Eye (tissue), 1 donor: ENCODE measurements around the gene TMEM39B.
"Not testable (repeated sequence)": the region's sequence is repeated elsewhere in the genome, so short reads cannot be mapped to it uniquely, and the experiment has no call there.

ENCODE experiments used
- DNase-seq: peaks from one replicate; pipeline ENCODE4 v3.0.0-alpha.2; 2015

Gene TMEM39B

GRCh38 chr1:32113436-32113835, 40.7 kb downstream of the TMEM39B start:
- not testable (repeated sequence) for DNase-seq

DNA sequence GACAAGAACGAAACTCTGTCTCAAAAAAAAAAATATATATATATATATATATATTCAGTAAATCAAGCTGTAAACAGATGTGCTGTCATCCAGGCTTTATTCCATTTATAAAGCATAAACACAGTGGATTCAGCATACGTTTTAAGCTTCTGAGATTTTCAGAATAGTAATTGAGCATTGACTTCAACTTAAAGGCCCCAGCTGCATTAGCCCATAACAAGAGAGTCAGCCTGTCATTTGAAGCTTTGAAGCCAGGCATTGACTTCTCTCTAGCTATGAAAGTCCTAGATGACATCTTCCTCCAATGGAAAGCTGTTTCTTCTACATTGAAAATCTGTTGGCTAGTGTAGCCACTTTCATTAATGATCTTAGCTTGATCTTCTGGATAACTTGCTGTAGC, 41.7 kb downstream of the TMEM39B start:
- DNase-seq = no peak

- DNase-seq = no peak
These were observed 42.8 kb downstream of the TMEM39B start for GRCh38 chr1:32115496-32115895.

GRCh38 chr1:32116531-32116930, 43.8 kb downstream of the TMEM39B start:
- no peak for DNase-seq

DNA sequence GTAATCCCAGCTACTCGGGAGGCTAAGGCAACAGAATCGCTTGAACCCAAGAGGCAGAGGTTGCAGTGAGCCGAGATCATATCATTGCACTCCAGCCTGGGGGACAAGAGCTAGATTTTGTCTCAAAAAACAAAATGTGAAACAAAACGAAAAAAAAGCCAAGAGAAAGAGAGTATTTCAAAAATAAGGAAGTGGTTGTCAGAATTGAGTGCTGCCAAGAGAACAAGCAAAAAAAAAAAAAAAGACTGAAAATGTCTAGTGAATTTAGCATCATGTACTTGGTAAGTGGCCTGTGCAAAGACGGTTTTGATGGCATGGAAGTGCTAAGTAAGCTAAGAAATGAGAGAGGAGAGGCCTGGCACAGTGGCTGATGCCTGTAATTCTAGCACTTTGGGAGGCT, 49.4 kb downstream of the TMEM39B start:
- no peak for DNase-seq

DNA sequence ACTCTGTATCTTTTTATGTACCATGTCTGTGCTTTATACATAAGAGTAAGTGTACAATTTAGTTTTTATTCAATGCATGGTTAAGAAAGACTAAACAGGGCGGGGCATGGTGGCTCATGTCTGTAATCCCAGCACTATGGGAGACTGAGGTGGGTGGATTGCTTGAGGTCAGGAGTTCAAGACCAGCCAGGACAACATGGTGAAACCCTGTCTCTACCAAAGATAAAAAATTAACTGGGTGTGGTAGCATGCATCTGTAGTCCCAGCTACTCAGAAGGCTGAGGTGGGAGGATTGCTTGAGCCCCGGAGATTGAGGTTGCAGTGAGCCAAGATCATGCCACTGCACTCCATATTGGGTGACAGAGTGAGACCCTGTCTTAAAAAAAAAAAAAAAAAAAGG, 50.6 kb downstream of the TMEM39B start:
- not testable (repeated sequence) for DNase-seq

GRCh38 chr1:32125313-32125712, 52.6 kb downstream of the TMEM39B start:
- no peak for DNase-seq

DNA sequence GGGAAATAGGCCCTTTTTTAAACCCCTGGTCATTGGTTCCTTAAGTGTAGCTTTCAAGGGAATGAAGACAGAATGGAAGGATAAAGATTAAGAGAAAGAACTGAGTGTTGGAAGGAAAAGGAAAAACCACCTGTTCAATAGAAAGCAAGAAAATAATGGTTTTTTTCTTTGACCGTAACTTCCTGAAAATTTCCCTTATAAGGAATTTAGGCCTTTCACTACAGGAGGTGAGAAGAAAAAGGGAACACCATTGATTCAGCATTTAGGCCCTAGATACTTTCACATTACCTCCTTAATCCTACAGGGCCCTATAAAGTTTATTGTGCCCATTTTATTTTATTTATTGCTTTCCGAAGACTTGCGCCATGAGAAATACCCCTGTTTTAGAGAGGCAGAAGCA, 54.0 kb downstream of the TMEM39B start:
- no peak for DNase-seq

DNA sequence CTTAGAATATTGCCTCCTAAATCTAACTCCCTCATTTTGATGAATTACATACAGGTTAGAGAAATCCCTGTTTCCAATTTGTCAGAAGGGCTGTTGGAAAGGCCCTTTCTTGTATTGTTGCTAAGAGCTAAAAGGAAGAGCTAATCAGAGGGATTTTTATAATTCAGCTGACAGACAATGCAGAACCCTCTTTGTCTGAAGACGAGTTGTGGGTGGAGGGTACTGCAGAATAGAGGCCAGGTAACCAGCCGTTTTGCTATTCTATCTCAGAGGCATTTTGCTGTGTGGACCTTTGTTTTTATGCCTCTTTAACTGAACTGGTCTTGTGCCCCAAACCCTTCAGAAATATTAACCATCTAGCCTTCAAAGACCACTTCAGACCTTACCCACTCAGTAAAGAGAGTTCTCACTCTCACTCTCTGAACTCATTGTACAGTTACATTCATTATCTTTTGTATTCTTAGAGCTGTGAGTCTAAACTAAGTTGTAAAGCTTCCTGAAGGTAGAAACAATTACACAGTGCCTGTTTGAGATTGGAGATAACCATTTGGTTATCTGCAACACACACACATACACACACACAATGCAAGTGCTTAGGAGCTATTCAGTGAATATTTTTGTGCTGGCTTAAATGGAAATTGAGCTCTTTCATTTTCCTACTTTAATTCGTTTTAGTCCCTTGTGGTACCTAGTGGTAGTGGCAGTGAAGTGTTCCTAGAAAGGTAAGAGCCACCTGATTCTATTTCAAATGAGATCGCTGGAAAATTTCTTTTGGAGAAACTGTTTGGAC, 54.9 kb downstream of the TMEM39B start:
- DNase-seq = peak; percentile 38

- DNase-seq = peak; percentile 49
These were observed 55.7 kb downstream of the TMEM39B start for GRCh38 chr1:32128479-32128878.

DNA sequence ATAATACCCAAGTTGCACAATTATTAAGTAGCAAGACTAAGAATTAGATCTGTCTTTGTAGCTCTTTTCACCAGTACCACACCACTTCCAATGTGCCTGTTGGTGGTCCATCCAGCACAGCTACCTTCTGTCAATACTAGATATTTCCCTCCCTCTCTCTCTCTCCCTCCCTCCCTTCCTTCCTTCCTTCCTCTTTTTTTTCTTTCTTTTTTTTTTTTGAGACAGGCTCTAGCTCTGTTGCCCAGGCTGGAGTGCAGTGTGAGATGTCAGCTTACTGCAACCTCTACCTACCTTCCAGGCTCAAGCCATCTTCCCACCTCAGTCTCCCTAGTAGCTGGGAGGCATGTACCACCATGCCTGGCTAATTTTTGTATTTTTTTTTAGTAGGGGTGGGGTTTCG, 56.2 kb downstream of the TMEM39B start:
- DNase-seq = no peak

DNA sequence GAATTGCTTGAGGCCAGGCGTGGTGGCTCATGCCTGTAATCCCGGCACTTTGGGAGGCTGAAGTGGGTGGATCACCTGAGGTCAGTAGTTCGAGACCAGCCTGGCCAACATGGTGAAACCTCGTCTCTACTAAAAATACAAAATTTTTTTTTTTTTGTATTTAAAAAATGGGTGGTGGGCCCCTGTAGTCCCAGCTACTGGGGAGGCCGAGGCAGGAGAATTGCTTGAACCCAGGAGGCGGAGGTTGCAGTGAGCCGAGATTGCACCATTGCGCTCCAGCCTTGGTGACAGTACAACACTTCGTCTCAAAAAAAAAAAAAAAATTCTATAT, 61.2 kb downstream of the TMEM39B start:
- not testable (repeated sequence) for DNase-seq

GRCh38 chr1:32137111-32137510, 64.4 kb downstream of the TMEM39B start:
- DNase-seq = no peak

DNA sequence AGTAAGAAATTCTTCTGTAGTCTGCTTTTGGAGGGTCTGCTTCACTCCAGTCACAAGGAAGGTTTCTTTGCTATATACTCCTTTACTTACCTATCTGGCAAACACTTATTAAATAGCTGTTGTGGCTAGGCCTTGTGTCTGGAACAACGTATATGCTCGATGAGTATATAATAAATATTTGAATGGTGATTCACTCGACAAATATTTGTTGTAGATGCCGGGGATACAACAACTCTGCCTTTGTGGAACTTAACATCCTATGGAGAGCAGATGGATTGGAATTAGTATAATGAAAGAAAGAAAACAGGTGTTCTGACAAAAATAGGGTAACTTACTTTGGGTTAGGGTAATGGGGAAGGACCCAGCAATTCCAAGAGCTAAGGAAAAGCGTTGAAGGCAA, 66.2 kb downstream of the TMEM39B start:
- no peak for DNase-seq

- DNase-seq = peak; percentile 75
These were observed 69.9 kb downstream of the TMEM39B start for GRCh38 chr1:32142446-32143301.

GRCh38 chr1:32143302-32143695, 70.6 kb downstream of the TMEM39B start:
- DNase-seq = not testable (repeated sequence)

DNA sequence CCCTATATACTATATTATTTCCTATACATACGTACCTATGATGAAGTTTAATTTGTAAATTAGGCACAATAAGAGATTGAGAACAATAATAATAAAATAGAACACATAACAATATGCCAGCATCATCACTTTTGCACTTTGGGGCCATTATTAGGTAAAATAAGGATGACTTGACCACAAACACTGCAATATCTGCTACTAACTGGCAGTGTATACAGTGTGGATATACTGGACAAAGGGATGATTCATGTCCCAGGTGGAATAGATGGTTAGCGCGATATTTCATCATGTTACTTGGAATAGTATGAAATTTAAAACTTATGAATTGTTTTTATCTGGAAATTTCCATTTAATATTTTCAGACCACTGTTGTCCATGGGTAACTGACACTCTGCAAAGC, 71.3 kb downstream of the TMEM39B start:
- no peak for DNase-seq

- not testable (repeated sequence) for DNase-seq
These were observed 75.1 kb downstream of the TMEM39B start for GRCh38 chr1:32147799-32148198.

GRCh38 chr1:32150847-32151246, 78.1 kb downstream of the TMEM39B start:
- no peak for DNase-seq

DNA sequence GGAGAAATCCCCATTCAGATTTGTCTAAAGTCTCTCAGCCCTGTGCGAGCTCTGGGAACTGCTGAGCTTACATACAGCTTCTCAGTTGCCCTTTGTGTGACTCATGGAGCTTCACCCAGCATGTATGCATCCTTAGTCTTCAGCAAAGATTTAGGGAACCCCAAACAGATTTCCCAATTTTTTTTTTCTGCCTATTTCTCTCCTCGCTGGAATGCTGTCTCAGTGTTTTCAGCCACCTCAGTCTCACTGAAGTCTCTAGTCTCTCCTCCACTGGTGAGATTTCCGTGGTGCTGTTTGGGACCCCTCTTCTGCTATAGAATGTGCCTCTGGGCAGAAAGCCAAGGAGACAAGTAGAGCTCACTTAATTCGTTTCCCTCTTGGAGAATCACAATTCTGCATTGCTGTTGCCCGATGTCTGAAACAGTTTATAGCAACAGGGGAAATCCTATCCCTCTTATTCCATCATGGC, 78.6 kb downstream of the TMEM39B start:
- DNase-seq = peak; percentile 77
